Stimulated activated CD4-positive, alpha-beta T cell treated with anti-CD3 and anti-CD28 coated beads, Interleukin-4, amount 100 ng/mL, for 24 hours (primary cell): Measurements from ENCODE around the gene ZNF678.
"Not testable (repeated sequence)": the region's sequence is repeated elsewhere in the genome, so short reads cannot be mapped to it uniquely, and the experiment has no call there.

ENCODE experiments used
- DNase-seq: peaks from one replicate; pipeline ENCODE4 v3.0.0-alpha.2; 2020

ZNF678 gene

GRCh38 chr1:227563324-227564201, at the start of gene ZNF678:
ZNF678 (plus strand) TSS chr1:227563556; CDS start chr1:227650992, 87,436 bp downstream.
- DNase-seq = peak; percentile 92

DNA sequence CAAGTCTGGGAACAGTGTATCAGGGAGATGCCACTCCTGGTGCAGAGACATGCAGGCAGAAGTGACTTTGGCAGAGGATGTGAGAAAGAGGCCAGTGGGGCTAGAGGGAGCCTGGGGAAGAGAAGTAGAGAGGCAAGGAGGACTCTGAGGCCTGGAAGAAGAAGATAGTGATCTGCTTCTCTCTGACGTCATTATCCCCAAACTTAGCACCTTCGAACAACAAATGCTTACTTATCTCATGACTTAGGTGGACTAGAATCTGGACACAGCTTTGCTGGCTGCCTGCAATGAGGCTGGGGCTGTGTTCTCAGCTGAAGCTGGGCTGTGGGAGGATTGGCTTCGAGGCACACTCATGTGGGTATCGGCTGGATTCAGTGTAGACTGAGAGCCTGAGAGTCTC, 44.5 kb upstream of the ZNF678 start:
- DNase-seq = no peak

DNA sequence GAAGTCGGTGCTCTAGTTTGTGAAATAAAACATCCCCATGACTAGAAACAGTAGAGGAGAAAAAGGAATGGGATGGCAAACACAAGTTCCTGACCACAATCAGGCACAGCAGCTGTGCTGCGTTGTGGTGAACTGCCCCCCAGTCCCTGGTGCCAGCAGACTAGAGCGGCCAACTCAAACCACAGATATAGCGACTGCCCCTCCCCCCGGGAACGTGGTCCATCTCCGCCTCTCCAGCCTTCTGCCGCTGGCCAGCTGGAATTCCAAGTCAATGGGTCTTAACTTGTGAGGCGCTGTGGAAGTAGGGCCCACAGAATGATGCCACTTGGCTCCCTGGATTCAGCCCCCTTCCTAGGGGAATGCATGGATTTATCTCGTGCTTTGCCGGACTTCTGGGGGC, 41.6 kb upstream of the ZNF678 start:
- no peak for DNase-seq

DNA sequence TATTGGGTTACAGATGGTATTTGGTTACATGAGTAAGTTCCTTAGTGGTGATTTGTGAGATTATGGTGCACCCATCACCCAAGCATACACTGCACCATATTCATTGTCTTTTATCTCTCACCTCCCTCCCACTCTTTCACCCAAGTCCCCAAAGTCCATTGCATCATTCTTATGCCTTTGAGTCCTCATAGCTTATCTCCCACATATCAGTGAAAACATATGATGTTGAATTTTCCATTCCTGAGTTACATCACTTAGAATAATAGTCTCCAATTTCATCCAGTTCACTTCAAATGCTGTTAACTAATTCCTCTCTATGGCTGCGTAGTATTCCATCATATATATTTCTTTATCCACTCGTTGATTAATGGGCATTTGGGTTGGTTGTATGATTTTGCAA, 36.8 kb upstream of the ZNF678 start:
- DNase-seq = no peak

- no peak for DNase-seq
Measured at GRCh38 chr1:227532019-227532619, 31.2 kb upstream of the ZNF678 start.

GRCh38 chr1:227540170-227541098, 22.9 kb upstream of the ZNF678 start:
- no peak for DNase-seq

- no peak for DNase-seq
Measured at GRCh38 chr1:227541129-227541528, 22.2 kb upstream of the ZNF678 start.

DNA sequence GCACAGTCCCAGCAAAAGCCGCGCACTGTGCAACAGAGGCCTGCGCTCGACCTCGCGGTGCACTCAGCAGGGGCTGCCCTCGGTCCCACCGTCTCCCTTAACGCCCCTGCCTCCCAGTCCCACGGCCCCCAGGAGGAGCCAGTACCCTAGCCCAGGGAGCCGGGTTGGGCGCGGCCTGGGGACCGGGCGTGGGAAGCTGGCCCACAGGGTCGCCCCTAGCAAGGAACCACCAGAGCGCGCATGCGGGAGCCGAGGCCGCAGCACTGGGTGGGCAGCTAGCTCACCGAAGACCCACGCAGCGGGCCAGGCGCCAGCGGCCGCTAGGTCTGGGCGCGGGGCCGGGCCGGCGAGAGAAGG, 21.6 kb upstream of the ZNF678 start:
- DNase-seq = no peak

- DNase-seq = peak; percentile 90
Measured at GRCh38 chr1:227542153-227543120, 20.9 kb upstream of the ZNF678 start.

GRCh38 chr1:227543283-227544066, 19.9 kb upstream of the ZNF678 start:
- DNase-seq = no peak

GRCh38 chr1:227544067-227545050, 19.0 kb upstream of the ZNF678 start:
- no peak for DNase-seq

- DNase-seq = no peak
Measured at GRCh38 chr1:227545361-227545760, 18.0 kb upstream of the ZNF678 start.

GRCh38 chr1:227546059-227546458, 17.3 kb upstream of the ZNF678 start:
- DNase-seq = no peak

GRCh38 chr1:227546598-227547309, 16.6 kb upstream of the ZNF678 start:
- no peak for DNase-seq

GRCh38 chr1:227547310-227548118, 15.8 kb upstream of the ZNF678 start:
- DNase-seq = no peak

GRCh38 chr1:227548119-227548397, 15.3 kb upstream of the ZNF678 start:
- no peak for DNase-seq

GRCh38 chr1:227548448-227548847, 14.9 kb upstream of the ZNF678 start:
- no peak for DNase-seq

DNA sequence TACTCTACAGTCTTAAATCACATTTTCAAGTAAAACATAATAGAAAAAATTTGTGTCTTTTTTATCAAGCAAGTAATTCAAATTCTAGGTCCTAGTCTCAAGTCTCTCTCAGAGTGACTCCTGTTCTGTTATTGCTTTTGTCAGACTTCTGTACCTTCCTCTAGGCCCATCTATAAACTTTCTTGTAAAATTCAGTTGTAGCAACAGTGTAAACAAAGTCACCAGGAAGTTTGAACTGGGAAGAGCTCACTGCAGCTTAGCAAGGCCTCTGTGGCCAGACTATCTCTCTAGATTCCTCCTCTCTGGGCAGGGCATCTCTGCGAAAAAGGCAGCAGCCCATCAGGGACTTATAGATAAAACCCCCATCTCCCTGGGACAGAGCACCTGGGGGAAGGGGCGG, 13.5 kb upstream of the ZNF678 start:
- DNase-seq = no peak

- not testable (repeated sequence) for DNase-seq
Measured at GRCh38 chr1:227551881-227552280, 11.5 kb upstream of the ZNF678 start.
